HG03097 (cell line): ENCODE results near the gene ZBTB24.
"Not testable (repeated sequence)": the region's sequence is repeated elsewhere in the genome, so short reads cannot be mapped to it uniquely, and the experiment has no call there.

Source experiments
- ATAC-seq: cut with Tn5 transposase; IDR thresholded peaks from one replicate; pipeline ENCODE4 v1.9.1; 2021; ENCODE audit not compliant: unreplicated experiment, low FRiP score

The ZBTB24 gene

DNA sequence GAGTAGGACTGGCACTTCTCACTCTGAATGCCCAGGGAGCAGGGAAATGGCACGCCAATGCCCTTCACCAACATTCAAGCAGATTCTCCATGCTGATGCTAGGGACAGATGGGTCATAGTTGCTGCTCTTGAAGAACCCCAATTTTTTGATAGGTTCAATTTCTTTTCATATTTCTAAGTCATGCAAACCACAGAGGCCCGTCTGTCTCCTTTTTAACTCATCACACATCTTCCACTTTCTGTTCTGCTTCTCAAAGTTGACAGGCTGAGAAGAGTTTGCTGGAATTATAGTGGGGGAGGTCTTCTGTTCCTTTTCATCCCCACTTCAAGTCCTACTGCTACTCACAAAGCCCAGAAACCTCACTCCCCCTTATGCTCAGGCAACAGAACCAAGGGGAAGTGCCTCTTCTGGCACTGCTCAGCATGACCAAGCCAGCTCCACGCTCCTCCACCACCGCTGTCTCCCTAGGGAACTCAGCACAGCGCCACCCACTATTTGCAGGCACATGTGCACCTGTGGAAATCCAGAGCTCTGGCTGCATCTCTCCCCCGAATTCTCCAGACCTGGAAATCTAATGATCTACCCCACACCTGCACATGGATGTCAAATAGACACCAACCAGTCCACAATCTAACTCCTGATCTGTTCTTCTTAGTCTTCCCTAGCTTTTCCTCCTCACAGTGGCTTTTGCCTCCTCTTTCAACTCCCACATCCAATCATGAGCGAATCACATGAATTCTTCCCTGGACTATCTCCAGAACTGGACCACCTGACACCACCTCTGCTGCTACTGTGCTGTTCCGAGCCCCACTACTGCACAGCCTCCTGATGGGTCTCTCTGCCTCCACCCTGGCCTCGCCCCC, 10.7 kb downstream of the ZBTB24 start:
- ATAC-seq = no peak

DNA sequence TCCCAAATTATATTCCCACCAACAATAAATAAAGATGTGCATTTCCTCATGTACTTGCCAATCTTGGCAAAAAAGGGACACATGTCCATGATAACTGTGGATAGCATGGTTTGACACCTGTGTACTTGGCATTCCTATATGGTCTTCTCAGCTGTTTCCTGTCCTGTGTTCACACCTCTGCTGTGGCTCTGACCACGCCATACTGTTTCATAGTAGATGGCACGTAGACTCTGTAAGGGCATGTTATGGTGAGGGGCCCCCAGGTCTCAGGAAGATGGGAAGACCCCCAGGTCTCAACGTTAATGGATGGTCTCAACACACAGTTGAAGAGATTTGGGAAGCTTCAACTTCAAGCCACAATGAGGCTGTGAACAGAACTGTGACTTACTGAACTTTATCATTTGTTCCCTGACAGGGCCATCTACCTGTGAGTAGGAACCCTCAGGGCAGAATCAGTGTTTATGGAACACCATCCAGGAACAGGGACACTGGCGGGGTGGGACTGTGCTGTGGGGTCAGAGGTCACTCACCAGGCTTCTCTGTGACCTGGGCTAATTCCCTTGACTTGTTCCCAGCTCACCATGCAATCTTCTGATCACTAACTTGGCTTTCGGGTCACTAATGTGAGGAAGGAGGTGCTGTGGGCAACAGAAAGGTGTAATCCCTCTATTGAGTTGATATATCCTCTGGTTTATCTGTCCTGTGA, 11.8 kb downstream of the ZBTB24 start:
- no peak for ATAC-seq

- ATAC-seq = no peak
Measured at GRCh38 chr6:109469591-109470189, 13.3 kb downstream of the ZBTB24 start.

DNA sequence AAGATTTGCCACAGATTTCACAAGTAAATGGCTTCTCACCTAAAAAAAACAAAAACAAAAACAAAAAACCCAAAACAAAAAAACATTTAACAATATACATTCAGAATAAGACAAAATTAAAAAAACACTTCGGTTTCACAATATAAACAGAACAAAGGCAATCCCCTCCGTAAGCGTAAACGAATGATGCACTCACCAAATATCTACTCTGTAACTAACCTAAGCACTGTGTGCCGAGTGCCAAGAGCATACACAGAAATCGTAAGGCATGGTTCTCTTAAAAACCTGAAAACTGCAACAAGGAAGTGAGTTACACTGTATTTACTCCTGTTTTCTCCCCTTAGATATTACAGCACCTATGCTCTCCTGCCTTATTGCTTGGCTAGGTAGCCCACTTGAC, 15.3 kb downstream of the ZBTB24 start:
- ATAC-seq = no peak

DNA sequence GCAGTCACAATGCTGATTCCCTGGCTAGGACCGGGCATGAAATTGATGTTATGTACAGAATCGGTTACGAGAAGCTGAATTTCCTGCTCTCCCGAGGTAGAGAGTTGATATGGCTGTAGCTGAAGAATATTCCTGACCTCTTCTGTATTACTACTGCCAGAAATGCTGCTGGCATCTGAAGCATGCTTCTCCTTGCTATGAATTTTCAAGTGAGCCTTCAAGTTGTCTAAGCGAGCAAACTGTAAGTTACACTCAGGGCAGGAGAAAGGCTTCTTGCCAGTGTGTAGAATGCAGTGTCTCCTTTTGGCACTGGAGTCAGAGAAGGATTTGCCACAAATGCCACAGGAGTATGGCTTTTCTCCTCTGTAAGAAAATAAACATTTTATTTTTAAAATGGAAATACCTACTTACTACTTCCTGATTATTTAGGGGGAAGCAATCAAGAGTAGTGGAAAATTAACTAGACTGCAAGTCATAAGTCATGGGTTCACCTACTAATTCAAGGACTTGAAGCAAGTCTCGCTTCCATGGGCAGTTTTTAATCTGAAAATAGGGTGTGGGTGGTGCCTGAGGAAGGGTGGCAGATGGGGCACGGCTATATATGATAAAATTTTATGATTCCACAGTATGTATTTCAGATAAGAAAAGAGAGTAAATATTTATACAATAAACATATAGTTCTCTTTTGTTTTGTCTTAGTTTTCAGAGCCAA, 16.7 kb downstream of the ZBTB24 start:
- no peak for ATAC-seq

GRCh38 chr6:109465772-109466171, 17.2 kb downstream of the ZBTB24 start:
- no peak for ATAC-seq

GRCh38 chr6:109461733-109462526, 21.1 kb downstream of the ZBTB24 start:
- no peak for ATAC-seq

- ATAC-seq = not testable (repeated sequence)
Measured at GRCh38 chr6:109461205-109461604, 21.8 kb downstream of the ZBTB24 start.

DNA sequence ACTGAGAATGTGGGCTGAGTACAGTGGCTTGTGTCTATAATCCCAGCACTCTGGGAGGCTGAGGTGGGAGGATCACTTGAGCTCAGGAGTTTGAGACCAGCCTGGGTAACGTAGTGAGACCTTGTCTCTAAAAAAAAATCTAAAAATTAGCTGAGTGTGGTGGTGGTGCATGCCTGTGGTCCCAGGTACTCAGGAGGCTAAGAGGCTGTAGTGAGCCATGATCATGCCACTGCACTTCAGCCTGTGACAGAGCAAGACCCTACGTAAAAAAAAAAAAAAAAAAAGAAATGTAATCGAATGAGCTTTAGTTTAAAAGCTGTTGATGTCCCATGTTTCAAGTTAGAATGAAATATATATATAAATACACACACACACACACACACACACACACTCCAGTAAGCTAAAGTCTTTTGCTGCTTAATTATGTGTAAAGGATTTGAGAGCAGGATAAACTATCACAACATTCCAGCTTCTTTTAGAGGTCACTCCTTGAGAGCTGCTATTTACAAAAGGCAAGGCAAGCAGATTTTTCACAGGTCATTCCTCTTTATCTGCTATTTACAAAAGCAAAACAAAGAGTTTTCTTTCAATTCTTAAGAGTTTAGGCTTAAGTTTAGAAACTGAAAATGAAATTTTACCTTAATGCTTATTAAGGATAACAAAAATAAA, 22.7 kb downstream of the ZBTB24 start:
- ATAC-seq = no peak

DNA sequence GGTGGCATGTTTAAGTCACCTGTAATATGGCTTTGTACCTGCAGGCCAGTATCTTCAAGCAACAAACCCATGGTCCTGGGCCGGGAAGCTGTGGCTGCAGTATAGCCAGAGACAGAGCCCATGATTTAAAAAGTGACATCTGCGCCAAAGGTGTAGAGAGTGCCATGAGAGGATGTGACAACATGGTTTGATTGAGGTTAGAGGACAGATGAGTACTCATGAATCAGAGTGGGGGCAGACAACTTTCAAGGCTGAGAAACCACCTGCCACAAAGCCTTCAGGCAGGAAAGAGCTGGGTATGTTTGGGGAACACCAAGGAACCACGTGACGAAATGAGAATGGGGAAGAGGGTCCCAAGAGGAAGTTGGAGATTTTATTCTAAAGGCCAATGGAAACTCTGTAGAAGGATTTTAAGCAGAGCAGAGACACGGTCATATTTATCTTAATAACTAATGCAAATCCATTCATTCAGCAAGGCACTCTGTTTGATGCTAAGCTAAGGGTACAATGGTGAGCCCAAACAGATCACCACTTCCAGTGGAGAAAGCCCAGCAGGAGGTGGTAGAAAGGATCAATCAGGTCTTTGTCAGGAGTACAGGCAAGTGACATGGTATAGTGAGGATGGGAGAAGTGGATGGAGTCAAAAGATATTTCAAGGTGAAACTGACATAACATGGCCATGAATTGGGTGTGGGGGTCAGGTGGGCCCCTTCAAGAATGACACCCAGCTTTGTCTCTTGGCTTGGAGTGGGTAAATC, 24.1 kb downstream of the ZBTB24 start:
- ATAC-seq = peak; percentile 25

DNA sequence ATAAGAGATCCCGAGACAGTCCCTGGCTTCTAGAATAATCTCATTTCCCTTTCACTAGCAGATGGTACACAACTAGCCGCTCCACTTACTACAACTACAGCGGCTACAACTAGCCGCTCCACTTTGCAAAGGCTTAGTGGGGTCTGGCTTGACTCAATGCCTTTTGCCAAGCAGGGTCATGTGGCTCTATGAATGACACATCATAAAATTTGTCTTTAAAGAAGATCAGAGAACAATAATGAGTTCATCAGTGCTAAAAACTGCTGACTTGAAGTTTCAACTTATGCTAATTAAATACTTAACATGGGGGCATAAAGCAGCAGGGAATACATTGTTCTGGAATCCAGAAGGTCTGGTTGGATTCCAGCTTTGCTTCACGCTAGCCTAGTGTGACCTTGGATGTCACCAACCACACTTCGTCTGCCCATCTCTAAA, 25.4 kb downstream of the ZBTB24 start:
- ATAC-seq = no peak

DNA sequence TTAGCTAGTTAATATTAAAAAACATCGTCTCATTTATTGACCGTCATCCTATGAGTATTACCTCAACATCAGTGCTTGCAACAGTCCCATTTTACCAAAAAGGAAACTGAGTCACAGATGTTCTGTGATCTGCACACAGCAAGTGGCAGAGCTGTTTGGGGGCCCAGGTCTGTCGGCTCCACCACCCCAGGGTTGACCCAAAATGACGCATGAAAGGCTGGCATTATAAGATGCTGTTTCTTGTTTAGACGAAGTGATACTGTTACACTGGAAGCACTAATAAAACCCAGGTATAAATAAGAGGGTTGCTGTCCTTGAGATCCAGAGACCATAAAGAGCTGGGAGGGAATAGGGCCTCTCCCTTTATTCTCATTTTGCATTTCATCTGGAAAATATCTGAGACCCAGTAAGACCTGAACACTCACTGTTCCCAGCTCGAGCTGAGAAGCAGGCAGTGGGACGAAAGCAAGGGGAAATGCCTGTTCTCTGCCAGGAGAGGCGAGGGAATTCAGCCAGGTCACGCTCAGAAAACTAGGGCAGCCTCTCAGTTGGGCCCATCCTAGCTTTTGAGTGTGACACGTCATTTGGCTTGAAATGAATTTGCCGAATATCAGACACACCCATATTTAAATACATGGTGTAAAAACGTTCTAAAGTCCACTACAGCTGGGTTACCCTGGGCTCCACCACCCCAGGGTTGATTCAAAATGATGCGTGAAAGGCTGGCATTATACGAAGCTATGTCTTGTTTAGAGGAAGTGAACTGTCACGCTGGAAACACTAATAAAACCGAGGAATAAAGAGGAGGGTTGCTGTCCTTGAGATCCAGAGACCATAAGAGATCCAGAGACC, 26.1 kb downstream of the ZBTB24 start:
- ATAC-seq = no peak

DNA sequence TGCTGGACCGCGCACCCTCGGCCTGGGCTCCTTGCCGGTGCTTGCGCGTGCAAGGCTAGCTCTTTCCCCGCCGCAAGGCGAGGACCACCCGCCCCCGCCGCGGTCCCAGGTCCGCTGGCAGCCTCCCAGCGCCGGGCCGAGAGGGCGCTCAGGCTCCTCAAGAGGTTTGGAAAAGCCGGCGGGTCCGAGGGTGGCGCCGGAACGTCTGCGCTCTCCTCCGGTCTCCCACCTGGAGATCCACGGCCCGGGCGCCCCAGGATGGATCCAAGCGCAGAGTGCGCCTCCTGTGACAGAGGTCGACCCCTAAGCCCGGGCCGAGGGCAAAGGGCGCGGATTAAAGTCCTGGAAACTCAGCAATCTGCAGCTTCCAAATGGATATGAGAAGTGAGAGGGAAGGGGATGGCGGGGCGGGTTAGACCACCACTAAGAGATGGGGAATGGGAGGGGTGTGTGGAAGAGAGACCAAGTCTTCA, 26.9 kb downstream of the ZBTB24 start:
- no peak for ATAC-seq

GRCh38 chr6:109455437-109456110, 27.4 kb downstream of the ZBTB24 start, which contains the start of gene MICAL1:
MICAL1 (minus strand) TSS chr6:109455772; CDS start chr6:109454196, 1,576 bp downstream.
- ATAC-seq = peak; percentile 46

GRCh38 chr6:109454496-109455436, 28.3 kb downstream of the ZBTB24 start:
- peak; percentile 19 for ATAC-seq
